Fibroblast of peridontal ligament (primary cell): ENCODE results near the gene AIPL1.

ENCODE experiments used
- DNase-seq: peaks from one replicate; pipeline ENCODE4 v3.0.0-alpha.2; 2010; ENCODE audit errors: extremely low read depth

AIPL1 gene

GRCh38 chr17:6449307-6449706 lies 14.4 kb upstream of the AIPL1 start:
- no peak for DNase-seq

- DNase-seq = no peak
Observed at GRCh38 chr17:6448473-6448872, 13.6 kb upstream of the AIPL1 start.

- DNase-seq = no peak
Observed at GRCh38 chr17:6446516-6447100, 11.7 kb upstream of the AIPL1 start.

- no peak for DNase-seq
Observed at GRCh38 chr17:6444571-6445335, 9.8 kb upstream of the AIPL1 start.

GRCh38 chr17:6443692-6444570 lies 9.0 kb upstream of the AIPL1 start, which contains the start of gene PIMREG:
Gene PIMREG (plus strand): TSS chr17:6444455. CDS start chr17:6445111, 656 bp downstream.
- peak; percentile 78 for DNase-seq

GRCh38 chr17:6442775-6443174 lies 7.9 kb upstream of the AIPL1 start:
- DNase-seq = no peak

- no peak for DNase-seq
Observed at GRCh38 chr17:6439951-6440350, 5.0 kb upstream of the AIPL1 start.

GRCh38 chr17:6437956-6438355 lies 3.0 kb upstream of the AIPL1 start:
- no peak for DNase-seq

GRCh38 chr17:6437466-6437865 lies 2.5 kb upstream of the AIPL1 start:
- DNase-seq = no peak

- peak; percentile 74 for DNase-seq
Observed at GRCh38 chr17:6435968-6436367, 1.0 kb upstream of the AIPL1 start.

- DNase-seq = no peak
Observed at GRCh38 chr17:6430769-6431168, 4.2 kb downstream of the AIPL1 start.

- DNase-seq = no peak
Observed at GRCh38 chr17:6429266-6429665, 5.7 kb downstream of the AIPL1 start.

GRCh38 chr17:6428207-6428965 lies 6.5 kb downstream of the AIPL1 start:
- DNase-seq = no peak

- peak; percentile 65 for DNase-seq
Observed at GRCh38 chr17:6427279-6427781, 7.6 kb downstream of the AIPL1 start.

GRCh38 chr17:6426356-6427101 lies 8.4 kb downstream of the AIPL1 start:
- DNase-seq = no peak

- DNase-seq = no peak
Observed at GRCh38 chr17:6425407-6425806, 9.5 kb downstream of the AIPL1 start.

- no peak for DNase-seq
Observed at GRCh38 chr17:6423931-6424330, 11.0 kb downstream of the AIPL1 start.

- DNase-seq = no peak
Observed at GRCh38 chr17:6422654-6423241, 12.2 kb downstream of the AIPL1 start.

GRCh38 chr17:6421700-6422604 lies 13.0 kb downstream of the AIPL1 start:
- DNase-seq = peak; percentile 73
